ENCODE results near the gene MFN2.
"Not testable (repeated sequence)": the region's sequence is repeated elsewhere in the genome, so short reads cannot be mapped to it uniquely, and the experiment has no call there.

The MFN2 gene

GRCh38 chr1:11979851-11980675 is at the start of gene MFN2:
Gene MFN2, plus strand, starts transcription at chr1:11980444. Its CDS starts 8,725 bp downstream, at chr1:11989169.
- DNase-seq: peak; percentile 81 to 99 (median 96)

GRCh38 chr1:11930571-11931445 is 49.4 kb upstream of the MFN2 start:
- no peak for DNase-seq

- DNase-seq: no peak
Measured at GRCh38 chr1:11931845-11932244, 48.4 kb upstream of the MFN2 start.

- peak; percentile 26 to 90 (median 74) for DNase-seq
Measured at GRCh38 chr1:11934302-11935056, 45.8 kb upstream of the MFN2 start, which contains the start of gene PLOD1. Gene PLOD1, plus strand, starts transcription at chr1:11934717. Its CDS starts 63 bp downstream, at chr1:11934780.

- DNase-seq: no peak
Measured at GRCh38 chr1:11935057-11935412, 45.2 kb upstream of the MFN2 start.

- not testable (repeated sequence) for DNase-seq
Measured at GRCh38 chr1:11935733-11936132, 44.5 kb upstream of the MFN2 start.

GRCh38 chr1:11938722-11939526 is 41.3 kb upstream of the MFN2 start:
- DNase-seq: peak in 1 of 51 donors; percentile 24

- not testable (repeated sequence) for DNase-seq
Measured at GRCh38 chr1:11939794-11940193, 40.5 kb upstream of the MFN2 start.

GRCh38 chr1:11940260-11940921 is 39.9 kb upstream of the MFN2 start:
- DNase-seq: peak in 39 of 51 donors; percentile 21 to 85 (median 49)

- no peak for DNase-seq
Measured at GRCh38 chr1:11942280-11942679, 38.0 kb upstream of the MFN2 start.

- DNase-seq: no peak
Measured at GRCh38 chr1:11943619-11944018, 36.6 kb upstream of the MFN2 start.

- DNase-seq: peak in 1 of 51 donors; percentile 37
Measured at GRCh38 chr1:11944358-11944931, 35.8 kb upstream of the MFN2 start.

GRCh38 chr1:11946647-11947046 is 33.6 kb upstream of the MFN2 start:
- DNase-seq: no peak

- DNase-seq: no peak
Measured at GRCh38 chr1:11948822-11949458, 31.3 kb upstream of the MFN2 start.

GRCh38 chr1:11951901-11952300 is 28.3 kb upstream of the MFN2 start:
- peak in 4 of 51 donors; percentile 6 to 20 (median 8) for DNase-seq

- peak in 19 of 51 donors; percentile 8 to 59 (median 29) for DNase-seq
Measured at GRCh38 chr1:11952455-11953109, 27.7 kb upstream of the MFN2 start.

GRCh38 chr1:11955221-11955620 is 25.0 kb upstream of the MFN2 start:
- DNase-seq: no peak

- no peak for DNase-seq
Measured at GRCh38 chr1:11957398-11957797, 22.8 kb upstream of the MFN2 start.

- no peak for DNase-seq
Measured at GRCh38 chr1:11957897-11958296, 22.3 kb upstream of the MFN2 start.

Data from hypothalamus (tissue), 51 donors.